Choroid plexus epithelial cell (primary cell): ENCODE measurements around the gene EEFSEC.

Experiments used
- DNase-seq: peaks from one replicate; pipeline ENCODE4 v3.0.0-alpha.2; 2010; ENCODE audit warnings: low read depth
- H3K4me3 ChIP-seq: 2 replicates; pipeline ENCODE4 v1.5.1; 2011; ENCODE audit warnings: low read depth, mild to moderate bottlenecking, control low read depth, low read length, moderate library complexity
- CTCF ChIP-seq: conservative IDR thresholded peaks from 2 replicates; pipeline ENCODE4 v1.5.1; 2011; ENCODE audit warnings: low read depth, mild to moderate bottlenecking, control low read depth, inconsistent platforms, low read length, moderate library complexity

The EEFSEC gene

DNA sequence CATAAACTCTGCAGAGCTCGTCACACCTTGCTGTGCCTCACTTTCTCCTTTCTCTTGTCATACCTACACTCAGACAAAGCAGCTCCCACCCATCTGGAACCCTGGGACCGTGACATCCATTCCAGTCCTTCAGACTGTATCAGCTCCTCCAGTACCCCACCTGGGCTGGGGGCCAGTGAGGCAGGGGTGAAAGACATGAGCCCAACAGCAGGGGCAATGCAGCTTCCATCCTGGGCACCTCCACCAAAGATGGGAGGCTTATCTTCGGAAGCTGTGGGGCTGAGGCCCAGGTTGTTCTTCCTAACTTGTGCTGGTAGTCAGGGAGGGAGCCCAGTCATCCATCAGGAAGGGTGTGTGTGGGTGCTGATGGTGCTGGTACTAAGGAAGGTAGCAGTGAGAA is 109.2 kb downstream of the EEFSEC start:
- TF ChIP-seq CTCF: no peak
- no peak for DNase-seq
- no peak overlapping the region for H3K4me3 ChIP-seq

DNA sequence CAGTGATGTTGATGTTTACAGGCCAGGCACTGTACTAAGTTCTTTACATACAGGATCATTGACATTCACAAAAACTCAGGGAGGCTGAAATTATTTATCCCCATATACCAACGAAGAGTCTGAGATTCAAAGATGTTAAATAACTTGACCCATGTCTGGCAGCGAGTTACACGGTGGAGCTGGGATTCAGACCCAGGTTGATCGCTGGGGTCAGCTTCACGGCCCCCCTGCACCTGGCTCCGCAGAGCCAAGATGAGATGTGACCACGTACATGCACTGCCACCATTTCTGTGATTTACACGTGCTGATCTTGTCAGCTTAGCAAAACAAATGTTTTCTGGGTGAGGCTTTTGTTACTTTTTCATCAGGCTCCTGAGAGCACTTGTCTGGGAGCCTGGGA is 109.8 kb downstream of the EEFSEC start:
- no peak overlapping the region for H3K4me3 ChIP-seq
- TF ChIP-seq CTCF: no peak
- DNase-seq: no peak

GRCh38 chr3:128263946-128264345 is 110.7 kb downstream of the EEFSEC start:
- TF ChIP-seq CTCF: no peak
- no peak for DNase-seq

DNA sequence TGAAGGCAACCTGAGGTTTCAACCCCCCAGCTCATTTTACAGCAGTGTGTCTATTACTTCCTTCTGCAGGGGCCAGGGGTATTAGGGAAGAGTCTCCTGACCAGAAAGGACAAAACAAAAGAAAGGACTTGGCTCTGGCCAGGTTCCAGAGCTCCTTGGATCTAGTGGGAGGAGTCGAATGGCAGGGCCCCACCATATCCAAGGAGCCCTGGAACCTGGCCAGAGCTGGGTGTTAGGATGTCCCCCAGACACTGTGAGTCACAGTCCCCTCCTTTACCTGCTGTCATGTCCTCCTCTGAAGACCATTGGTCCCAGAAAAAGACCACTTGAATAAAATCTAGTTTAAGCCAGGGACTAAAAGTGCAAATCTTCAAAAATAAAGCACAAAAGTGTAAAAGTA is 113.2 kb downstream of the EEFSEC start:
- no peak for DNase-seq
- no peak overlapping the region for H3K4me3 ChIP-seq
- no peak for TF ChIP-seq CTCF

More at GRCh38 chr3:128263946-128264345, 110.7 kb downstream of the EEFSEC start:
- no peak overlapping the region for H3K4me3 ChIP-seq

- H3K4me3 ChIP-seq: no peak overlapping the region
- no peak for TF ChIP-seq CTCF
- no peak for DNase-seq
These were observed 114.3 kb downstream of the EEFSEC start for GRCh38 chr3:128267541-128267940.

DNA sequence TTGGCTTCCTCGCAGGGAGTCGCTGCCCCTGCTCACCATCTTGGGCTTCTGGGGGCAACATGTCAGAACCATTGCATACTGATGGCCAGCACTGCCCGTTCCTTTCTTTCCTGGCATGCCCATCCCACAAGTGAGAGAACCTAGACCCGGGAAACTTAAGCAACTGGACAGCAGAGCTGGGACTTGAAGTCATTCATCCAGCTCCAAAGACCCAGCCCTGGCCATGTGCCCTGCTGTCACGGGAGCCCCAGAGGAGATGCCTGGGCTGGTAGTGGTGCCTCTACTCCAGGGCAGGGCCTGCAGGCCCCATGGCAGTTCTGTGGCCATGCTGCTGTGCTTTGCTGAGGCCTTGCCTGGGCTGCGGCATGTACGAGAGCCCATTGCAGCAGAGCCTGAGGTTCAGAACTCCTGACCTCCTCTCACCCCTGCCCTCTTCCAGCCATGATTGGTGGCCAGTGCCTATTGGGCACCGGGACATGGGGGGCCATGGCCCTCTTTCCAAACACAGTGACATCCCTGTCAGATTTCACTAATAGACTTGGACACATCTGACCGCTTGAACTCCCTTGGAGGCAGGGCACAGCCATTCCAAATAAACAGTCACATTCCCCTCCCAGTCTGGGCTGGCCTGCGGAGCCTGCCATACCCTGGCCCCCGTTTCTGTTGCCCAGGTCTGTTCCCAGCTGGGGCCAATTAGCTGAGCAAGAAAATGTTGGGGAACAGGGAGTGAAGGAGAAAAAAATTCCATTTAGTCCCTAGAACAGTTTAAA is 115.9 kb downstream of the EEFSEC start:
- no peak for TF ChIP-seq CTCF
- no peak for DNase-seq

DNA sequence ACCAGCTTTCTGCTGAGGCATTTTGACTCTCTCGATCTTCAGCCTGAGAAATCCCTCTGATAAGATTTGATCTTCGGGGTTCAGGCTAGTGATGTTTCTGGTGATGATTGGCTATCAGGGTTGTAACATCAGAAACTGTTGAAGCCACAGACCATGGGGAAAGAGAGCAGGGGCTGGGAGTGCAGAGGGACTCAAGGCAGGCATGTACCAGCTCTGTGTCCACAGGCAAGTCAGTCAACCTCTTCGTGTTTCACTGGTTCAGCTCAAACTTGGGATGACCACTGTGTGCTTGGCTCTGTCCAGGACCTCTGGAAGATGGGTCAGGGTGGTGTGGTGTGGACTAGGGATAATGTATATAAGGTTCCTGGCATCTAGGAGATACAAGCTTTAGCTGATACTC is 116.5 kb downstream of the EEFSEC start:
- no peak for TF ChIP-seq CTCF
- no peak for DNase-seq

More for the DNA sequence above, 115.9 kb downstream of the EEFSEC start:
- no peak overlapping the region for H3K4me3 ChIP-seq

More for the DNA sequence above, 116.5 kb downstream of the EEFSEC start:
- H3K4me3 ChIP-seq: no peak overlapping the region
